Trophoblast cell (in vitro differentiated cells and primary cell): ENCODE data around the gene SKAP1.

Experiments used
- DNase-seq, 2 donors: peaks; one replicate each; pipeline ENCODE4 v3.0.0-alpha.2; 2016
- H2AFZ ChIP-seq: 2 replicates; pipeline ENCODE4 v1.6.1; 2013; ENCODE audit warnings: low read length, moderate library complexity, mild to moderate bottlenecking; ENCODE audit not compliant: insufficient read depth, poor library complexity
- H2AK5ac ChIP-seq: 2 replicates; pipeline ENCODE4 v1.6.1; 2013; ENCODE audit warnings: mild to moderate bottlenecking, low read length
- H2BK120ac ChIP-seq: 2 replicates; pipeline ENCODE4 v1.6.1; 2013; ENCODE audit warnings: low read length, mild to moderate bottlenecking, moderate library complexity; ENCODE audit not compliant: insufficient read depth, poor library complexity
- H2BK12ac ChIP-seq: 2 replicates; pipeline ENCODE4 v1.6.1; 2013; ENCODE audit warnings: mild to moderate bottlenecking, low read length, moderate library complexity
- H2BK5ac ChIP-seq: 2 replicates; pipeline ENCODE4 v1.6.1; 2013; ENCODE audit warnings: low read length, low read depth, moderate library complexity, mild to moderate bottlenecking; ENCODE audit not compliant: poor library complexity
- H3K14ac ChIP-seq: 2 replicates; pipeline ENCODE4 v1.6.1; 2013; ENCODE audit warnings: mild to moderate bottlenecking, low read length
- H3K18ac ChIP-seq: 2 replicates; pipeline ENCODE4 v1.6.1; 2013; ENCODE audit warnings: mild to moderate bottlenecking, low read length
- H3K23ac ChIP-seq: 2 replicates; pipeline ENCODE4 v1.6.1; 2013; ENCODE audit warnings: low read length
- H3K27ac ChIP-seq: 2 replicates; pipeline ENCODE4 v1.5.1; 2013; ENCODE audit warnings: low read depth, mild to moderate bottlenecking, inconsistent platforms, low read length, moderate library complexity
- H3K27me3 ChIP-seq: 2 replicates; pipeline ENCODE4 v1.6.1; 2013; ENCODE audit warnings: inconsistent platforms, mild to moderate bottlenecking, low read length, moderate library complexity; ENCODE audit not compliant: insufficient read depth
- H3K36me3 ChIP-seq, 2 experiments: 1 replicate in 1 of 2; 2 replicates in 1 of 2; pipeline ENCODE4 v1.6.1; 2013; ENCODE audit warnings: low read length in 2 of 2, mild to moderate bottlenecking in 2 of 2, moderate library complexity in 1 of 2; ENCODE audit not compliant: insufficient read depth in 2 of 2, control insufficient read depth in 1 of 2
- H3K4ac ChIP-seq: 2 replicates; pipeline ENCODE4 v1.6.1; 2013; ENCODE audit warnings: low read depth, mild to moderate bottlenecking, low read length, moderate library complexity
- H3K4me1 ChIP-seq, 2 experiments: 1 replicate in 1 of 2; 2 replicates in 1 of 2; pipeline ENCODE4 v1.6.1; 2013; ENCODE audit warnings: low read length in 2 of 2, mild to moderate bottlenecking in 2 of 2, moderate library complexity in 1 of 2; ENCODE audit not compliant: insufficient read depth in 2 of 2, control insufficient read depth in 1 of 2
- H3K4me2 ChIP-seq: 2 replicates; pipeline ENCODE4 v1.6.1; 2013; ENCODE audit warnings: inconsistent platforms, mild to moderate bottlenecking, low read length, moderate library complexity
- H3K4me3 ChIP-seq: 2 replicates; pipeline ENCODE4 v1.5.1; 2013; ENCODE audit warnings: mild to moderate bottlenecking, low read depth, low read length, inconsistent platforms
- H3K79me1 ChIP-seq: one replicate; pipeline ENCODE4 v1.6.1; 2013; ENCODE audit warnings: low read length
- H3K79me2 ChIP-seq: 2 replicates; pipeline ENCODE4 v1.6.1; 2013; ENCODE audit warnings: low read length, mild to moderate bottlenecking; ENCODE audit not compliant: control insufficient read depth, insufficient read depth, poor library complexity
- H3K9ac ChIP-seq: 2 replicates; pipeline ENCODE4 v1.6.1; 2013; ENCODE audit warnings: mild to moderate bottlenecking, low read length
- H3K9me3 ChIP-seq: 2 replicates; pipeline ENCODE4 v1.6.1; 2013; ENCODE audit warnings: low read depth, mild to moderate bottlenecking, control low read depth, inconsistent platforms, low read length; ENCODE audit not compliant: insufficient read depth
- H4K12ac ChIP-seq: 2 replicates; pipeline ENCODE4 v1.6.1; 2013; ENCODE audit warnings: low read depth, mild to moderate bottlenecking, low read length, moderate library complexity
- H4K8ac ChIP-seq: 2 replicates; pipeline ENCODE4 v1.6.1; 2013; ENCODE audit warnings: low read depth, mild to moderate bottlenecking, low read length, moderate library complexity
- H4K91ac ChIP-seq: one replicate; pipeline ENCODE4 v1.6.1; 2013; ENCODE audit warnings: low read depth, mild to moderate bottlenecking, low read length, moderate library complexity
- WGBS: extraction: QIAGEN DNeasy Blood & Tissue Kit; methylation state at CpG from one replicate; pipeline ENCODE4 v1.1.7; 2013; ENCODE audit warnings: missing lambda C conversion rate; ENCODE audit not compliant: insufficient read length, insufficient coverage; ENCODE audit errors: extremely low coverage; 5-methylcytosine and 5-hydroxymethylcytosine counted together

The SKAP1 gene

GRCh38 chr17:48126532-48126850, 303.5 kb downstream of the SKAP1 start:
- no peak for DNase-seq
- peaks cover 5 to 8% of the 10 kb centered on the region in 2 experiments for H3K4me1 ChIP-seq
- no peaks in the 10 kb centered on the region for H3K79me2 ChIP-seq
- H3K27ac ChIP-seq: no peak overlapping the region
- no peak overlapping the region for H2AK5ac ChIP-seq
- H3K4ac ChIP-seq: no peak overlapping the region
- no peaks in the 10 kb centered on the region for H3K79me1 ChIP-seq
- no peak overlapping the region for H2BK120ac ChIP-seq
- H2BK12ac ChIP-seq: no peak overlapping the region
- no peaks in the 10 kb centered on the region for H3K9me3 ChIP-seq
- no peak overlapping the region for H2BK5ac ChIP-seq
- no peak overlapping the region for H4K91ac ChIP-seq
- no peak overlapping the region for H3K23ac ChIP-seq
- no peak overlapping the region for H3K14ac ChIP-seq
- no peak overlapping the region for H3K18ac ChIP-seq
- H3K27me3 ChIP-seq: no peaks in the 10 kb centered on the region
- no CpG with 5 or more reads among the region's 7 CpGs for WGBS
- H3K36me3 ChIP-seq: peaks cover 12 to 25% of the 10 kb centered on the region in 2 experiments
- no peak overlapping the region for H3K4me3 ChIP-seq
- no peak overlapping the region for H4K8ac ChIP-seq
- H3K9ac ChIP-seq: no peak overlapping the region
- H2AFZ ChIP-seq: no peak overlapping the region
- H4K12ac ChIP-seq: no peak overlapping the region
- H3K4me2 ChIP-seq: no peak overlapping the region

DNA sequence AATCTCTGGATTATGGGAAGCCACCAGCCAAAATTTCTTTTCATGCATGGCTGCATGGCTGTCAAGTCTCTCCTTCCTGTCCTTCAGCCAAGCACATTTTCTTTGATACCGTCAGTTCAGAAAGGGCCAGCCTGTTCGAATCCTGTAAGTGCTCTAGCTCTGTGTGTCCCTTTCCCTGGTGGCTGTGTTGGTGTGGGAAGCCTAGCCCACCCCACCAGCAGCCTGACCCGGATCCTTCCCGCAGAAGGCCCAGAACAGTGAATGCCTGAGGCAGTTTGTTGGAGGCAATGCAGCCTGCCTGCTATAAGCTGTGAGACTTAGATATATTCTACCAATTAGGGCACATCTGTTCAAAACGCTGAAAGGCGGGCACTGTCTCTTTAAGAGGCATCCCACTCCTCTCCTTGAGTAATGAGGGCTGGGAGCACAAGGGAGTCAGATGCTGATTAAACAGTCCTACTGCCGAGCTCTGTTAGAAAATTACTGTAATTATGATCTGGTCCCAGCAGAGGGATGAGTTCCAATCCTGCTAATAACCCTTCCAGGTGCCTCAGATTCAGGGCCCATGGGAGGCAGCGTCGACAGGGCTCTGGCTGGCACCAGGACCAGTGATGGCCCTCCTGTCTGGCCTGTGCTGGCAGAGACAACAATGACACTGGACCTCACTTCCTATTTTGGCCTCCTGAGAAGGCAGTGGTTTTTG, 304.0 kb downstream of the SKAP1 start:
- no CpG with 5 or more reads among the region's 9 CpGs for WGBS
- no peak overlapping the region for H3K27ac ChIP-seq
- H4K91ac ChIP-seq: no peak overlapping the region
- no peak overlapping the region for H2AFZ ChIP-seq
- no peak overlapping the region for H2BK12ac ChIP-seq
- H3K4me3 ChIP-seq: no peak overlapping the region
- peaks cover 17 to 30% of the 10 kb centered on the region in 2 experiments for H3K36me3 ChIP-seq
- H3K18ac ChIP-seq: no peak overlapping the region
- no peak overlapping the region for H3K4ac ChIP-seq
- no peaks in the 10 kb centered on the region for H3K79me2 ChIP-seq
- DNase-seq: peak in 1 of 2 donors; percentile 18
- H3K14ac ChIP-seq: no peak overlapping the region
- no peak overlapping the region for H4K8ac ChIP-seq
- no peaks in the 10 kb centered on the region for H3K79me1 ChIP-seq
- H2AK5ac ChIP-seq: no peak overlapping the region
- H3K4me1 ChIP-seq: peaks cover 5 to 8% of the 10 kb centered on the region in 2 experiments
- no peak overlapping the region for H4K12ac ChIP-seq
- no peak overlapping the region for H2BK120ac ChIP-seq
- H3K27me3 ChIP-seq: no peaks in the 10 kb centered on the region
- H3K4me2 ChIP-seq: no peak overlapping the region
- peak overlapping the region; percentile 29 for H3K23ac ChIP-seq
- H2BK5ac ChIP-seq: no peak overlapping the region
- no peaks in the 10 kb centered on the region for H3K9me3 ChIP-seq
- no peak overlapping the region for H3K9ac ChIP-seq

DNA sequence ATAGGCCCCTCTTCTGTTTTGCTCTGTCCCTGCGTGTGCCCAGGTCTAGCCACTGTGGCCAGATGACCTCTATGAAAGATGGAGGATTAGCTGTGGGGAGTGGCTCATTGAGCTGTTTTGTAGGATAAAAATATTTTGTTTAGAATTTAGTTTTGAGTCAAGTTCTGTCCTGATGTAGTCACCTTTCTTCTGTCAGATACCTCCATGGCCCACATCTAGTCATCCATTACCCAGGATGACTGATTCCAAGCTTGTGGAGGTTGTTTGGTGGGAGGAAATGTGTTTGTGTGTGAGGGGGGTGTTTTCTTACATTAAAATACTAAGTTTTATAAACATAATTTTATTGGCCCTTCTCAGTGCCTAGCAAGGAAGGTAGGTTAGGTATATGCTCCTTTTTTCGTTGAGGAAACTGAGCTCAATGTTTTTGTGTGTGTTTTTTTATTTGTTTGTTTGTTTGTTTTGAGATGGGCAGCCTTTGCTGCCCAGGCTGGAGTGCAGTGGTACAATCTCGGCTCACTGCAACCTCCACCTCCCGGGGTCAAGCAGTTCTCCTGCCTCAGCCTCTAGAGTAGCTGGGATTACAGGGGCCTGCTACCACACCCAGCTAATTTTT, 306.1 kb downstream of the SKAP1 start:
- Histone ChIP-seq H2AFZ (no peak overlapping the region), H3K23ac (no peak overlapping the region), H4K8ac (no peak overlapping the region), H3K14ac (no peak overlapping the region), H3K36me3 (peaks cover 18 to 39% of the 10 kb centered on the region in 2 experiments), H3K9ac (no peak overlapping the region), H2BK5ac (no peak overlapping the region), H3K4me2 (no peak overlapping the region), H3K4me1 (peaks cover 5 to 8% of the 10 kb centered on the region in 2 experiments), H3K9me3 (no peaks in the 10 kb centered on the region), H2BK12ac (no peak overlapping the region), H3K27me3 (no peaks in the 10 kb centered on the region), H4K91ac (no peak overlapping the region), H2AK5ac (no peak overlapping the region), H3K18ac (no peak overlapping the region), H3K27ac (no peak overlapping the region), H3K4me3 (no peak overlapping the region), H3K79me1 (no peaks in the 10 kb centered on the region), H4K12ac (no peak overlapping the region), H2BK120ac (no peak overlapping the region), H3K79me2 (no peaks in the 10 kb centered on the region), H3K4ac (no peak overlapping the region)
- WGBS: no CpG with 5 or more reads among the region's 4 CpGs
- DNase-seq: no peak

GRCh38 chr17:48123111-48123510, 306.9 kb downstream of the SKAP1 start:
- Histone ChIP-seq H2BK12ac (no peak overlapping the region), H3K79me2 (no peaks in the 10 kb centered on the region), H3K18ac (no peak overlapping the region), H2AK5ac (no peak overlapping the region), H3K9me3 (no peaks in the 10 kb centered on the region), H4K91ac (no peak overlapping the region), H3K4ac (no peak overlapping the region), H2BK5ac (no peak overlapping the region), H3K27ac (no peak overlapping the region), H3K79me1 (no peaks in the 10 kb centered on the region), H2BK120ac (no peak overlapping the region), H2AFZ (no peak overlapping the region), H3K14ac (no peak overlapping the region), H3K4me1 (peaks cover 5 to 8% of the 10 kb centered on the region in 2 experiments), H4K12ac (no peak overlapping the region), H3K23ac (no peak overlapping the region), H4K8ac (no peak overlapping the region), H3K4me3 (no peak overlapping the region), H3K27me3 (no peaks in the 10 kb centered on the region), H3K9ac (no peak overlapping the region), H3K36me3 (peaks cover 22 to 44% of the 10 kb centered on the region in 2 experiments), H3K4me2 (no peak overlapping the region)
- WGBS: no CpG with 5 or more reads among the region's 6 CpGs
- no peak for DNase-seq
